GM12891 (cell line): Measurements from ENCODE around the gene WDR45.

Experiments used
- POLR2A ChIP-seq: IDR thresholded peaks from 2 replicates; pipeline ENCODE4 v1.6.1; 2011; ENCODE audit warnings: low read depth, low read length, control low read depth
- TAF1 ChIP-seq: IDR thresholded peaks from 2 replicates; pipeline ENCODE4 v1.6.1; 2011; ENCODE audit warnings: low read depth, low read length, control low read depth

DNA sequence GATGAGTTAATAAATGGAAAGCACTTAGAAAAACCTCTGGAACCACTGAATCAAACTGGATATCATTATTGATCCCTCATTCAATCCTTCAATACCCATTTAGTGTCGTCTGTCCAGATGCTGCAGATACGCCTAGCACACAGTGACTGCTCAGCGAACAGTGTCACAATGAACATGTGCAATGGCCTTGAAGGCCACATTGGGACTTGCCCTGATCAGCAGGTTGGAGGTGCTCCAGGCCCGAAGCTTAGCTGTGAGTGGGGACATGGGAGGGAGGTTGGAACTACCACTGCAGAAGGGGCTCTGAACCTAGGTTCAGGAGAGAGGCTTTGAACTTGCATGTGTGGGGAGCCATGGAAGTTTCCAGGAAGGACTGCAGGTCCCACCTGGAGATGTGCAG is 26.6 kb upstream of the WDR45 start:
- no peak for TF ChIP-seq POLR2A
- TF ChIP-seq TAF1: no peak
